ENCODE measurements around the gene PRR18. TPM values are rescaled to one million over a fixed set of nuclear protein-coding genes. Genes with fewer than 3 reads are reported as not detected.

The PRR18 gene
- total RNA-seq, 4 donors from 2014 or later = 0.21 to 0.60 (median 0.44) TPM; not detected in 1

DNA sequence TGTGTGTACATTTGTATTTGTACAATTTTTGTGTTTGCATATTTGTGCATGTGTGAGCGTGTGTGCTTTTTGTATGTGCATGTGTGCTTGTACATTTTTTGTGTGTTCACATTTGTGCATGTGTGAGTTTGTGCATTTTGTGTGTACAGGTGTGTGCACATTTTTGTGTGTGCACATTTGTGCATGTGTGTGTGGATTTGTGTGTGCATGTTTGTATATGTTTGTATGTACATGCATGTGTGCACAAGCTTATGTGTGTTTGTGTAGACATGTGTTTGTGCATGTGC, 28.9 kb downstream of the PRR18 start:
- H3K4me1 ChIP-seq = peaks cover 0 to 12% (median 0%) of the 10 kb centered on the region in 4 donors
- H3K27me3 ChIP-seq = peaks cover 0 to 15% of the 10 kb centered on the region in 2 donors
- TF ChIP-seq EP300 (IDR thresholded peaks at IDR 0.05) (no peak), POLR2A (IDR thresholded peaks at IDR 0.05) (no peak)
- TF ChIP-seq, protein P1, sequence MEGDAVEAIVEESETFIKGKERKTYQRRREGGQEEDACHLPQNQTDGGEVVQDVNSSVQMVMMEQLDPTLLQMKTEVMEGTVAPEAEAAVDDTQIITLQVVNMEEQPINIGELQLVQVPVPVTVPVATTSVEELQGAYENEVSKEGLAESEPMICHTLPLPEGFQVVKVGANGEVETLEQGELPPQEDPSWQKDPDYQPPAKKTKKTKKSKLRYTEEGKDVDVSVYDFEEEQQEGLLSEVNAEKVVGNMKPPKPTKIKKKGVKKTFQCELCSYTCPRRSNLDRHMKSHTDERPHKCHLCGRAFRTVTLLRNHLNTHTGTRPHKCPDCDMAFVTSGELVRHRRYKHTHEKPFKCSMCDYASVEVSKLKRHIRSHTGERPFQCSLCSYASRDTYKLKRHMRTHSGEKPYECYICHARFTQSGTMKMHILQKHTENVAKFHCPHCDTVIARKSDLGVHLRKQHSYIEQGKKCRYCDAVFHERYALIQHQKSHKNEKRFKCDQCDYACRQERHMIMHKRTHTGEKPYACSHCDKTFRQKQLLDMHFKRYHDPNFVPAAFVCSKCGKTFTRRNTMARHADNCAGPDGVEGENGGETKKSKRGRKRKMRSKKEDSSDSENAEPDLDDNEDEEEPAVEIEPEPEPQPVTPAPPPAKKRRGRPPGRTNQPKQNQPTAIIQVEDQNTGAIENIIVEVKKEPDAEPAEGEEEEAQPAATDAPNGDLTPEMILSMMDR (IDR thresholded peaks at IDR 0.05) = no peak
- DNase-seq (ENCODE audit: low spot score in 2 of 2) = no peak
- no peak overlapping the region for H3K27ac ChIP-seq
- no peaks in the 10 kb centered on the region for H3K36me3 ChIP-seq
- no peaks in the 10 kb centered on the region for H3K9me3 ChIP-seq
- no peak overlapping the region for H3K4me3 ChIP-seq
- 97 to 100% methylated on average over 1 of the region's 1 CpG for WGBS, 2 donors

DNA sequence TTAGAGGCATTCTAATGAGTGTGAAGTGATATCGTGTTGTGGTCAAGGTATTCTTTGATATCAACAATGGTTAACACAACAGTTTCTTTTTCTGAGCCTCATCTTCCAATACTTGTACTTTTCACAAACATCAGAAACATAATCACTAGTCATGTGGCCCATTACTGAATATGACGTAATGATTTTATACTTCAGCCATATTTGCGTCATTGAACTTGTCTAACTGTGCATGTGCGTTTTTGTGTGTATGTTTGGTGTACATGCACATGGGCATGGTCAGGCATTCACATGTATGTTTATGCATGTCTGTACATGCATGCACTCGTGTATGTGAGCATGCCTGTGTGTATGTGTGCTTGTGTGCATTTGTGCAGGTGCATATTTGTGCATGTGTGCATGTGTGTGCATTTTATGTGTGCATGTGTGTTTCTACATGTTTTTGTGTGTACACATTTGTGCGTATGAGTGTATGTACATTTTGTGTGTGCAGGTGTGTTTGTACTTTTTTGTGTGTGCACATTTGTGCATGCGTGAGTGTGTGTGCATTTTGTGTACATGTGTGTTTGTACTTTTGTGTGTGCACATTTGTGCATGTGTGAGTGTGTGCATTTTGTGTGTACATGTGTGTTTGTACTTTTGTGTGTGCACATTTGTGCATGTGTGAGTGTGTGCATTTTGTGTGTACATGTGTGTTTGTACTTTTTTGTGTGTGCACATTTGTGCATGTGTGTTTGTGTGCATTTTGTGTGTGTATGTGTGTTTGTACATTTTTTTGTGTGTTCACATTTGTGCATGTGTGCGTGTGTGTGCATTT, 29.4 kb downstream of the PRR18 start:
- no peak for DNase-seq (ENCODE audit: low spot score in 2 of 2)

DNA sequence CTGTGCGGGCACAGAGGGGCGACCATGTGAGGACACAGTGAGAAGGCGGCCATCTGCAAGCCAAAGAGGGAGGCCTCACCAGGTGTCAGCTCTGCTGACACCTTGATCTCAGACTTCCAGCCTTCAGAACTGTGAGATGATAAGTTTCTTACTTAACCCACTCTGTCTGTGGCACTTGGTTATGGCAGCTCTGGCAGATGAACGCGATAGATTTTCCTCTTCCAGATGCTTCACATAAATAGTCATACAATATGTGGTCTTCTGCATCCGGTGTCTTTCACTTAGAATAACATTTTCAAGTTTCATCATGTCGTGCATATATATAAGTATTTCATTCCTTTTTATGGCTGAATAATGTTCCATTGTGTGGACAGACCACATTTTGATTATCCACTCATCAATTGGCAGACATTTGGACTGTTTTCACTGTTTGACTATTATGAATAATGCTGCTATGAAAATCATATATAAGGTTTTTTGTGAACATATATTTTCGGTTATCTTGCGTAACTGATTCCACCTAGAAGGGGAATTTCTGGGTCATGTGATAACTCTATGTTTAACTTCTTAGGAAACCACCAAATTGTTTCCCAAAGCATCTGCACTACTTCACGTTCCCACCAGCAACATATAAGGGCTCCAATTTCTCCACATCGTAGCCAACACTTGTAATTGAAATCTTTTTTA, 30.2 kb downstream of the PRR18 start:
- Histone ChIP-seq H3K4me3 (no peak overlapping the region), H3K9me3 (no peaks in the 10 kb centered on the region), H3K4me1 (peaks cover 0 to 12% (median 0%) of the 10 kb centered on the region in 4 donors), H3K36me3 (no peaks in the 10 kb centered on the region), H3K27ac (no peak overlapping the region), H3K27me3 (peaks cover 0 to 15% of the 10 kb centered on the region in 2 donors)
- DNase-seq (ENCODE audit: low spot score in 2 of 2) = no peak
- TF ChIP-seq EP300 (IDR thresholded peaks at IDR 0.05) (no peak), POLR2A (IDR thresholded peaks at IDR 0.05) (no peak)
- TF ChIP-seq, protein P1 (IDR thresholded peaks at IDR 0.05) = no peak
- WGBS, 2 donors = 87 to 92% methylated on average over 11 of the region's 11 CpGs

More for the DNA sequence above, 29.4 kb downstream of the PRR18 start:
- H3K36me3 ChIP-seq = no peaks in the 10 kb centered on the region
- H3K27ac ChIP-seq = no peak overlapping the region
- no peak overlapping the region for H3K4me3 ChIP-seq
- TF ChIP-seq EP300 (IDR thresholded peaks at IDR 0.05) (no peak), POLR2A (IDR thresholded peaks at IDR 0.05) (no peak)
- TF ChIP-seq, protein P1 (IDR thresholded peaks at IDR 0.05) = no peak
- peaks cover 0 to 12% (median 0%) of the 10 kb centered on the region in 4 donors for H3K4me1 ChIP-seq
- no peaks in the 10 kb centered on the region for H3K9me3 ChIP-seq
- peaks cover 0 to 15% of the 10 kb centered on the region in 2 donors for H3K27me3 ChIP-seq
- WGBS, 2 donors = 78 to 90% methylated on average over 8 of the region's 8 CpGs

DNA sequence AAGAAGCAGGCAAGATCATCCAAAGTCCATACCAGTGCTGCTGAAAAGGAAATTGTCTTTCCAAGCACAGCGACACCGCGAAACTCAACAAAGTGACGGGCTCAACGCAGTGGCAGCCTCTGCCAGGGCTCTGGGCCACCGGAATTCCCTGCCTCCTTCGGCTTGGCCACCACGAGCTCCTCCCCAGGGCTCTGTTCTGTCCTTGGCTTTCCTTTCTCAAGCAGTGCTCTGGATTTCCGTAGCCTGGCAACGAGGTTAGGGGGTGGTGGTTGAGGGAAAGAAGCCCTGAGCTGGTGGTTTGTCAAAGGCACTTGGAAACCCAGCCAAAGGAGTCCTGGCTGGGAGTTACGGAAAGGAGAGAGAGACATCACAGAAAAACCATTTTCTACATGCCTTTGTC, 31.2 kb downstream of the PRR18 start:
- no peaks in the 10 kb centered on the region for H3K36me3 ChIP-seq
- 44% methylated on average over 11 of the region's 11 CpGs for WGBS, 2 donors
- H3K27ac ChIP-seq = no peak overlapping the region
- H3K9me3 ChIP-seq = no peaks in the 10 kb centered on the region
- no peak overlapping the region for H3K4me3 ChIP-seq
- TF ChIP-seq EP300 (IDR thresholded peaks at IDR 0.05) = no peak
- no peak for TF ChIP-seq POLR2A (IDR thresholded peaks at IDR 0.05)
- TF ChIP-seq, protein P1 (IDR thresholded peaks at IDR 0.05) = no peak
- no peak for DNase-seq (ENCODE audit: low spot score in 2 of 2)
- H3K4me1 ChIP-seq = peaks cover 0 to 12% (median 0%) of the 10 kb centered on the region in 4 donors
- H3K27me3 ChIP-seq = peaks cover 0 to 17% of the 10 kb centered on the region in 2 donors

DNA sequence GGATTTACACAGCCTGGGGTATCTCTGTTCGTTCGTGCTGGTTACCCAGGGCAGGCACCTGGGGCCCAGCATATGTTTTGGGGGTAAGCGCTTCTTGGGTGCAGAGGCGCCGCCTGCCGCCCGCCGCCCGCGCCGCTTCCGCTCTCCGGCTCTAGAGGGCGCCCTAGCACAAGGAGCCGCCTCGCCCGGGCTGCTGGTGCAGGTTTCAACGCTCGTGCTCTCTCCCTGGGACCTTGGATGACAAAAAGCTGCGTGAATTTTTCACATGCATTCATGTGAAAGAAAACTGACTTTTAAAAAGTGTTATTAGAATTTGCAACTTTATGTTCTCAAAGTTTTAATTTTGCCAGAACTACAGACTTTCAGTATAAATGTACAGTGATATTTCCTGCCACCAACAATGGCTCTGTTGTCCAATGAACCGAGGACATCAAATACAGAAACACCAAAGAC, 32.5 kb downstream of the PRR18 start:
- Histone ChIP-seq H3K4me1 (peaks cover 0 to 12% (median 0%) of the 10 kb centered on the region in 4 donors), H3K27ac (no peak overlapping the region), H3K4me3 (no peak overlapping the region), H3K9me3 (no peaks in the 10 kb centered on the region), H3K36me3 (no peaks in the 10 kb centered on the region), H3K27me3 (peaks cover 0 to 21% of the 10 kb centered on the region in 2 donors)
- no peak for TF ChIP-seq POLR2A (IDR thresholded peaks at IDR 0.05)
- TF ChIP-seq, protein P1 (IDR thresholded peaks at IDR 0.05) = peak; percentile 91 to 99 (median 97)
- DNase-seq (ENCODE audit: low spot score in 2 of 2) = peak; percentile 36 to 62
- 2 to 3% methylated on average over 19 to 21 of the region's 21 CpGs for WGBS, 2 donors
